ENCODE measurements around the gene CYP3A7.
"Not testable (repeated sequence)": the region's sequence is repeated elsewhere in the genome, so short reads cannot be mapped to it uniquely, and the experiment has no call there.

The CYP3A7 gene

DNA sequence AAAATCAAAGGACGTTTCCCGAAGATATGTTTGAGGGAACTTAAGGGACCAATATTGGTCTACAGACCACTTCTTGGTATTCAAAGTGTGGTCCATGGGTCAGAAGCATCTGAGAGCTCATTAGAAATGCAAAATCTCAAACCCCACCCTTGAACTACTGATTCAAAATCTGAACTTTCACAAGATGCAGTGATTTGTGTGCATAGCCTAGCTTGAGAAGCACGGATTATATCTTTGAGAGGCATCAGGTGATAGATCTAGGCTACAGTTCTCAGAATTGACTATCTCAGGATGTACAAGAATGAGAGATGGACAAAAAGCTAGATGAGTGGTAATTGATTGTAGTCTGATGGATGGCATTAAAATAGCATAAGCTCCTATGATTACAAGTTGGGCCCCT is 29.5 kb upstream of the CYP3A7 start:
- Mint-ChIP-seq H3K9me3 (no peaks in the 10 kb centered on the region), H3K4me1 (no peaks in the 10 kb centered on the region), H3K27me3 (ENCODE audit: low read depth, poor library complexity) (peaks cover 13% of the 10 kb centered on the region), H3K36me3 (ENCODE audit: low read depth) (no peaks in the 10 kb centered on the region), H3K4me3 (no peak overlapping the region), H3K27ac (no peak overlapping the region)
- DNase-seq, result no peak
- TF ChIP-seq, protein P1, sequence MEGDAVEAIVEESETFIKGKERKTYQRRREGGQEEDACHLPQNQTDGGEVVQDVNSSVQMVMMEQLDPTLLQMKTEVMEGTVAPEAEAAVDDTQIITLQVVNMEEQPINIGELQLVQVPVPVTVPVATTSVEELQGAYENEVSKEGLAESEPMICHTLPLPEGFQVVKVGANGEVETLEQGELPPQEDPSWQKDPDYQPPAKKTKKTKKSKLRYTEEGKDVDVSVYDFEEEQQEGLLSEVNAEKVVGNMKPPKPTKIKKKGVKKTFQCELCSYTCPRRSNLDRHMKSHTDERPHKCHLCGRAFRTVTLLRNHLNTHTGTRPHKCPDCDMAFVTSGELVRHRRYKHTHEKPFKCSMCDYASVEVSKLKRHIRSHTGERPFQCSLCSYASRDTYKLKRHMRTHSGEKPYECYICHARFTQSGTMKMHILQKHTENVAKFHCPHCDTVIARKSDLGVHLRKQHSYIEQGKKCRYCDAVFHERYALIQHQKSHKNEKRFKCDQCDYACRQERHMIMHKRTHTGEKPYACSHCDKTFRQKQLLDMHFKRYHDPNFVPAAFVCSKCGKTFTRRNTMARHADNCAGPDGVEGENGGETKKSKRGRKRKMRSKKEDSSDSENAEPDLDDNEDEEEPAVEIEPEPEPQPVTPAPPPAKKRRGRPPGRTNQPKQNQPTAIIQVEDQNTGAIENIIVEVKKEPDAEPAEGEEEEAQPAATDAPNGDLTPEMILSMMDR (IDR thresholded peaks at IDR 0.05), result no peak

DNA sequence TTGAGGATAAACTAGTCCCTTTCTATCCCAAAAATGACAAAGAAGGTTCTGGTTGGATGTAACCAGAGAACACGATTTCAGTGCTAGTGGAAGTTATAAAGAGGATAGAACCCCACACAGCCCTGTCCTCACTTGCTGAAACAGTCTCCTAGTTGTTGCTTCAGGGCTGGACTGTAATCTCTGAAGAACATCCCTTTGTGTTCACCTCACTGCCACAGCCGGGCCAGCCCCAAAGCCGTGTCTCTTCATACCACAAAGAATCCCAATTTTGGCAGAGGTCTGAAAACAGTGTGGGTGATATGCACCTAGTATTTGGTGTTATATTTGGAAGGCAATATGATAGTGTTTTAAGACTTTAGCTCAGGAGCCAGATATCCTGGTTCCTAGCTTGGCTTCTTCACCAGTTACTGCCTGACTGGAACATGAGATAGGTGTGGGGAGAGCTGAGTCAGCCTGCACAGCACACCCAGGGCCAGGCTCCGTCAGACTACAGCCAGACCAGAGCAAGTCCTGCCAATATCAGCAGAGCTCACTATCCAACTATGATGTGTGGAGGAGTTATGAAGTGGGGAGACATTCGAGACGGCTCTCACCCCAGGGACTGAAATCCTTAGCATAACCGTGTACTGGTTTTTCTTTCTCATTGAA is 27.8 kb upstream of the CYP3A7 start:
- H3K4me3 Mint-ChIP-seq, result no peak overlapping the region
- H3K27ac Mint-ChIP-seq, result no peak overlapping the region
- peaks cover 12% of the 10 kb centered on the region for H3K27me3 Mint-ChIP-seq (ENCODE audit: low read depth, poor library complexity)
- TF ChIP-seq, protein P1 (IDR thresholded peaks at IDR 0.05), result no peak
- no peaks in the 10 kb centered on the region for H3K36me3 Mint-ChIP-seq (ENCODE audit: low read depth)
- H3K4me1 Mint-ChIP-seq, result no peaks in the 10 kb centered on the region
- no peak for DNase-seq
- no peaks in the 10 kb centered on the region for H3K9me3 Mint-ChIP-seq

DNA sequence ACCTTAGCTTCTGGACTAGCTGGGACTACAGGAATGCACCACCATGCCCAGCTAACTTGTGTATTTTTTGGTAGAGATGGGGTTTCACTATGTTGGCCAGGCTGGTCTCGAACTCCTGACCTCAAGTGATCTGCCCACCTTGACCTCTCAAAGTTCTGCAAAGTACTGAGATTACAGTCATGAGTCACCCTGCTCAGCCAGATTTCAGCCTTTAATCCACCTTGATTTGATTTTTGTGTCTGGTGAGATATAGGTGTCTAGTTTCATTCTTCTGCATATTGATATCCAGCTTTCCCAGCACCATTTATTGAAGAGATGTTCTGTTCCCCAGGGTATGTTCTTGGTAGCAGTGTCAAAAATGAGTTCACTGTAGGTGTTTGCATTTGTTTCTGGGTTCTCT is 20.1 kb upstream of the CYP3A7 start:
- TF ChIP-seq, protein P1 (IDR thresholded peaks at IDR 0.05), result no peak
- H3K4me3 Mint-ChIP-seq, result no peak overlapping the region

DNA sequence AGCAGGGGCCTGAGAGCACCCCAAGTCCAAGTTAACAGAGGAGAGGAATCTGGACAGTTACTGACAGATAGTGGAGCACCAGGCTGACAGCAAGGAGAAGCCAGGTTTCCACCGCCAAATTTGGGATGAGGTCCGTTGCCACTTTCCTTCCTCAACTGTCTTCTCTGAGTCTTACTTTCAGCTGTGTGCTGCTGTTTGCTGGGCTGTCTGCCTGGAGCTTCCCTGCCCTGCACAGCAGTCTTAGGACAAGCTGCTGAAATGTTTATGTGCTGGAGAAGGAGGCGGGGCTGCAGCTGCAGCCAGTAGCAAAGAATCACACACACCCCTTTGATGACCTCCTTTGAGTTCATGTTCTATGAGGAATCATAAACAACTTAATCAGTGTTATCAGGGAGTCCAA is 17.4 kb upstream of the CYP3A7 start:
- Mint-ChIP-seq H3K27ac (no peak overlapping the region), H3K4me3 (no peak overlapping the region), H3K9me3 (peaks cover 18% of the 10 kb centered on the region), H3K27me3 (ENCODE audit: low read depth, poor library complexity) (peaks cover 15% of the 10 kb centered on the region), H3K36me3 (ENCODE audit: low read depth) (no peaks in the 10 kb centered on the region), H3K4me1 (peaks cover 35% of the 10 kb centered on the region)
- TF ChIP-seq, protein P1 (IDR thresholded peaks at IDR 0.05), result no peak
- no peak for DNase-seq

More for the DNA sequence above, 20.1 kb upstream of the CYP3A7 start:
- no peak for DNase-seq
- Mint-ChIP-seq H3K27me3 (ENCODE audit: low read depth, poor library complexity) (peaks cover 15% of the 10 kb centered on the region), H3K9me3 (peaks cover 18% of the 10 kb centered on the region), H3K36me3 (ENCODE audit: low read depth) (no peaks in the 10 kb centered on the region), H3K27ac (no peak overlapping the region), H3K4me1 (peaks cover 20% of the 10 kb centered on the region)

DNA sequence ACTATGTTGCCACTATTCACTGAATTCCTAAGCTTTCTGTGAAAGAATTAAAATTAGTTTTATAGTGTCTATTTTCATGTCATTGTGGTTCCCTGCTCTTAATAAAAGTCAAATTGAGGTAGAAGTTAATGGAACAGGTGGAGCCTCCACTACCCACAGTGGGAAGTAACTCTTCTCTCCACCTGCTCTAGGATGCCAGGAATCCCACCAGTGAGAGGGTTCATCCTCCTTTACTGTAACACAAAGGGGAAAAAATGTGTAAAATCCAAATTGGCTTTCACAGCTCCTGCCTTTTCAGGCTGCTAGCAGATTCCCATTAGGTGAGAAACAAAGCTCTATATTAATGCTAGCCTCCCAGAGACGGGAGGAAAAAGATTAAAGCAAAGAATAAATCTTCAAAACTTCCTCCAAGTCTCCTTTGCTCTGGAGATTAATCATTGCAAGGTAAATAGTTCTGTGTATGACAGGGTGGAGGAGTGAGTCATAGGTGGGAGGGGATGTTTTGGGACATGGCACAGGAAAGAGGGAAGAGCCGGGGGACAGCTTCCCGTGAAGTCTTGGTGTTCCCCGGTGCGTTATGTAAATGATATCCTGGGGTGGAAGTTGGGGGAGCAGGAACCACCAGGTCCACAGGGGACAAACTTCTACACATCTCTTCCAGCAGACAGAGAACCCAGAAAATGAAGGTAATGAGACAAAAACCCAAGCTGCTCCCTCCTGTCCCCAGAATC is 16.5 kb upstream of the CYP3A7 start:
- H3K27me3 Mint-ChIP-seq (ENCODE audit: low read depth, poor library complexity), result peaks cover 11% of the 10 kb centered on the region
- not testable (repeated sequence) for DNase-seq; H3K4me3 Mint-ChIP-seq; H3K27ac Mint-ChIP-seq; H3K36me3 Mint-ChIP-seq (ENCODE audit: low read depth)
- H3K4me1 Mint-ChIP-seq, result peaks cover 35% of the 10 kb centered on the region
- peaks cover 18% of the 10 kb centered on the region for H3K9me3 Mint-ChIP-seq

DNA sequence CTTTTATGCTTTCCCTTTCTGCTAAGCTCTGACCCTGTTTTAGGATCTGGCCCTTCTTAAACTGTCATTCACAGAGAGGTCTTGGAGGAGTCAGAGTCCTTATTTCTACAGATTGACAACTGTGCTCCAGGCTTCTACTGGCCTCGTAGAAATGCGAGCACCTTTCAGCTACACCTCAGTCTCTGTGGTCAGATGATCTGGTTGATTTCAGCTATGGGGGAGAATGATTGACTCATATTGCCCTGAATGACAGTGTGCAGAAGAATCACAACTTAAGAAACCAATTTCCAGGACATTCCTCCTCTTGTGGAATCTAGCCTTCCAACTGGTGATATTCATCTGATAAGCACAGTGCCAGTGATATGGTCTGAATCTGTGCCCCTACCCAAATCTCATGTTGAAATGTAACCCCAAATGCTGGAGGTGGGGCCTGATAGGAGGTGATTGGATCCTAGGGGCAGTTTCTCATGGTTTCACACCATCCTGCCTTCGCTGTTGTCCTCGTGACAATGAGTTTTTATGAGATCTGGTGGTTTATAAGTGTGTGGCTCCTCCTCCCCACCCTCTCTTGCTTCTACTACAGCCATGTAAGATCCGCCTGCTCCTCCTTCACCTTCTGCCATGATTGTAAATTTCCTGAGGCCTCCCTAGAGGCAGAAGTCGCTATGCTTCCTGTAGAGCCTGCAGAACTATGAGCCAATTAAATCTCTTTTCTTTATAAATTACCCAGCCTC is 14.0 kb upstream of the CYP3A7 start:
- H3K4me1 Mint-ChIP-seq, result peaks cover 35% of the 10 kb centered on the region
- H3K4me3 Mint-ChIP-seq, result no peak overlapping the region
- DNase-seq, result no peak
- no peak overlapping the region for H3K27ac Mint-ChIP-seq
- peaks cover 17% of the 10 kb centered on the region for H3K9me3 Mint-ChIP-seq
- TF ChIP-seq, protein P1 (IDR thresholded peaks at IDR 0.05), result no peak
- H3K27me3 Mint-ChIP-seq (ENCODE audit: low read depth, poor library complexity), result peaks cover 9% of the 10 kb centered on the region
- H3K36me3 Mint-ChIP-seq (ENCODE audit: low read depth), result no peaks in the 10 kb centered on the region

DNA sequence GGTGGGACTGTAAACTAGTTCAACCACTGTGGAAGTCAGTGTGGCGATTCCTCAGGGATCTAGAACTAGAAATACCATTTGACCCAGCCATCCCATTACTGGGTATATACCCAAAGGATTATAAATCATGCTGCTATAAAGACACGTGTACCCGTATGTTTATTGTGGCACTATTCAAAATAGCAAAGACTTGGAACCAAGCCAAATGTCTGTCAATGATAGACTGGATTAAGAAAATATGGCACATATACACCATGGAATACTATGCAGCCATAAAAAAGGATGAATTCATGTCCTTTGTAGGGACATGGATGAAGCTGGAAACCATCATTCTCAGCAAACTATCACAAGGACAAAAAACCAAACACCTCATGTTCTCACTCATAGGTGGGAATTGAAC is 11.9 kb upstream of the CYP3A7 start:
- H3K36me3 Mint-ChIP-seq (ENCODE audit: low read depth); H3K4me3 Mint-ChIP-seq; DNase-seq; H3K27ac Mint-ChIP-seq: not testable (repeated sequence)
- Mint-ChIP-seq H3K4me1 (peaks cover 29% of the 10 kb centered on the region), H3K27me3 (ENCODE audit: low read depth, poor library complexity) (peaks cover 10% of the 10 kb centered on the region), H3K9me3 (peaks cover 14% of the 10 kb centered on the region)

DNA sequence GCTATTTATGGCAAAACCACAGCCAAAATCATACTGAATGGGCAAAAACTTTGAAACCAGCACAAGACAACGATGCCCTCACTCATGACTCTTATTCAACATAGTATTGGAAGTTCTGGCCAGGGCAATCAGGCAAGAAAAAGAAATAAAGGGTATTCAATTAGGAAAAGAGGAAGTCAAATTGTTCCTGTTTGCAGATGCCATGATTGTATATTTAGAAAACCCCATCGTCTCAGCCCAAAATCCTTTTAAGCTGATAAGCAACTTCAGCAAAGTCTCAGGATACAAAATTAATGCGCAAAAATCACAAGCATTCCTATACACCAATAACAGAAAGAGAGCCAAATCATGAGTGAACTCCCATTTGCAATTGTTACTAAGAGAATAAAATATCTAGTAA is 10.4 kb upstream of the CYP3A7 start:
- H3K27ac Mint-ChIP-seq; H3K36me3 Mint-ChIP-seq (ENCODE audit: low read depth); H3K4me3 Mint-ChIP-seq; DNase-seq: not testable (repeated sequence)
- H3K9me3 Mint-ChIP-seq, result peaks cover 14% of the 10 kb centered on the region
- peaks cover 10% of the 10 kb centered on the region for H3K27me3 Mint-ChIP-seq (ENCODE audit: low read depth, poor library complexity)
- peaks cover 18% of the 10 kb centered on the region for H3K4me1 Mint-ChIP-seq
